Measurements from ENCODE around the gene APBB1.
A peak's percentile ranks its signal among the peaks of the same experiment; 100 is the strongest.

- peak; percentile 29 to 74 for TF ChIP-seq POLR2A (IDR thresholded peaks at IDR 0.05)
- TF ChIP-seq, protein P1, sequence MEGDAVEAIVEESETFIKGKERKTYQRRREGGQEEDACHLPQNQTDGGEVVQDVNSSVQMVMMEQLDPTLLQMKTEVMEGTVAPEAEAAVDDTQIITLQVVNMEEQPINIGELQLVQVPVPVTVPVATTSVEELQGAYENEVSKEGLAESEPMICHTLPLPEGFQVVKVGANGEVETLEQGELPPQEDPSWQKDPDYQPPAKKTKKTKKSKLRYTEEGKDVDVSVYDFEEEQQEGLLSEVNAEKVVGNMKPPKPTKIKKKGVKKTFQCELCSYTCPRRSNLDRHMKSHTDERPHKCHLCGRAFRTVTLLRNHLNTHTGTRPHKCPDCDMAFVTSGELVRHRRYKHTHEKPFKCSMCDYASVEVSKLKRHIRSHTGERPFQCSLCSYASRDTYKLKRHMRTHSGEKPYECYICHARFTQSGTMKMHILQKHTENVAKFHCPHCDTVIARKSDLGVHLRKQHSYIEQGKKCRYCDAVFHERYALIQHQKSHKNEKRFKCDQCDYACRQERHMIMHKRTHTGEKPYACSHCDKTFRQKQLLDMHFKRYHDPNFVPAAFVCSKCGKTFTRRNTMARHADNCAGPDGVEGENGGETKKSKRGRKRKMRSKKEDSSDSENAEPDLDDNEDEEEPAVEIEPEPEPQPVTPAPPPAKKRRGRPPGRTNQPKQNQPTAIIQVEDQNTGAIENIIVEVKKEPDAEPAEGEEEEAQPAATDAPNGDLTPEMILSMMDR (IDR thresholded peaks at IDR 0.05): peak in 2 of 4 experiments; percentile 19 to 28
Measured at GRCh38 chr11:6419009-6419631, at the start of gene APBB1.
